Measurements from ENCODE around the gene RBBP8NL.

The RBBP8NL gene

GRCh38 chr20:62412194-62413024 lies 14.9 kb downstream of the RBBP8NL start:
- Histone ChIP-seq H3K9me3 (no peaks in the 10 kb centered on the region), H3K4me3 (no peak overlapping the region), H3K36me3 (no peaks in the 10 kb centered on the region), H3K27me3 (peaks cover 0 to 62% of the 10 kb centered on the region in 2 donors), H3K4me1 (peaks cover 0 to 37% (median 8%) of the 10 kb centered on the region in 4 donors), H3K27ac (no peak overlapping the region)
- intact Hi-C loops (cut with DNase I; ENCODE audit: low total_unique reads), result loop anchor here (5.0 kb wide), 1 partner anchor 380 kb away; no protein-coding TSS in a partner anchor
- no peak for DNase-seq
- TF ChIP-seq CTCF (IDR thresholded peaks at IDR 0.05), result no peak

- no peaks in the 10 kb centered on the region for H3K9me3 ChIP-seq
- no peak for DNase-seq
- no peak for TF ChIP-seq CTCF (IDR thresholded peaks at IDR 0.05)
- no peak overlapping the region for H3K4me3 ChIP-seq
- H3K27ac ChIP-seq, result no peak overlapping the region
- no peaks in the 10 kb centered on the region for H3K36me3 ChIP-seq
- H3K27me3 ChIP-seq, result peaks cover 0 to 57% of the 10 kb centered on the region in 2 donors
- H3K4me1 ChIP-seq, result peaks cover 0 to 40% (median 12%) of the 10 kb centered on the region in 4 donors
- intact Hi-C loops (cut with DNase I; ENCODE audit: low total_unique reads), result loop anchor here (5.0 kb wide), 1 partner anchor 381 kb away; no protein-coding TSS in a partner anchor
These were observed 15.7 kb downstream of the RBBP8NL start for GRCh38 chr20:62411479-62412193.

- peaks cover 0 to 47% (median 19%) of the 10 kb centered on the region in 4 donors for H3K4me1 ChIP-seq
- intact Hi-C loops (cut with DNase I; ENCODE audit: low total_unique reads), result loop anchor here (5.0 kb wide), 1 partner anchor 381 kb away; no protein-coding TSS in a partner anchor
- no peaks in the 10 kb centered on the region for H3K36me3 ChIP-seq
- H3K4me3 ChIP-seq, result no peak overlapping the region
- no peaks in the 10 kb centered on the region for H3K9me3 ChIP-seq
- H3K27me3 ChIP-seq, result peaks cover 0 to 50% of the 10 kb centered on the region in 2 donors
- no peak for TF ChIP-seq CTCF (IDR thresholded peaks at IDR 0.05)
- DNase-seq, result no peak
- H3K27ac ChIP-seq, result no peak overlapping the region
These were observed 16.4 kb downstream of the RBBP8NL start for GRCh38 chr20:62410746-62411478.

- H3K36me3 ChIP-seq, result no peaks in the 10 kb centered on the region
- intact Hi-C loops (cut with DNase I; ENCODE audit: low total_unique reads), result loop anchor here (5.0 kb wide), 1 partner anchor 382 kb away; no protein-coding TSS in a partner anchor
- TF ChIP-seq CTCF (IDR thresholded peaks at IDR 0.05), result no peak
- no peaks in the 10 kb centered on the region for H3K9me3 ChIP-seq
- H3K4me3 ChIP-seq, result no peak overlapping the region
- H3K27ac ChIP-seq, result no peak overlapping the region
- DNase-seq, result no peak
- peaks cover 0 to 42% of the 10 kb centered on the region in 2 donors for H3K27me3 ChIP-seq
- H3K4me1 ChIP-seq, result peaks cover 0 to 55% (median 27%) of the 10 kb centered on the region in 4 donors
These were observed 17.2 kb downstream of the RBBP8NL start for GRCh38 chr20:62409931-62410745.

Data from tibial artery (tissue), 4 donors.